ENCODE results near the gene CGB8.

DNA sequence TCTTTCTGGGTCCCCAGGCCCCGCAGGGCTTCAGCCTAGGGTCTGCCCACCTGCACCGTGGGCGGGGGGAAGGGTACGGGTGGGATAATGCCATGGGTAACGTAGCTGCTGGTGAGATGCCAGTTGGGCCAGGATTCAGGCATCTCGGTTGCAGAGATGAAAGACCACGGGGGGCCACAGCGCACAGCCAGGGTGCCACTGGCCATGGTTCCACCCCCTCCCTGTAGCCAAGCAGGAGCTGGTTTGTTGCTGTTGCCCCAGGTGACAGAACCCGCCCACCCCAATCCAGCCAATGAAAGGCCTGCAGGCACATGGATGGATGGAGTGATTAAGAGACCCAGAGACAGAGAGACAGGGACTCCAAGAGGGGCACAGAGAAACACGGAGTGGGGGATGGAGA, 9.7 kb upstream of the CGB8 start:
- TF ChIP-seq POLR2AphosphoS5 (IDR thresholded peaks at IDR 0.05; ENCODE audit: low read depth, low read length) (no peak), TAF1 (IDR thresholded peaks at IDR 0.05; ENCODE audit: borderline replicate concordance, insufficient read depth, low read length) (no peak), FOXP2 (optimal IDR thresholded peaks at IDR 0.05; ENCODE audit: borderline replicate concordance, extremely low read depth, extremely low read length, insufficient read depth) (no peak), SIN3A (IDR thresholded peaks at IDR 0.05; ENCODE audit: borderline replicate concordance, insufficient read depth, low read length) (no peak)
- TF ChIP-seq, protein P1, sequence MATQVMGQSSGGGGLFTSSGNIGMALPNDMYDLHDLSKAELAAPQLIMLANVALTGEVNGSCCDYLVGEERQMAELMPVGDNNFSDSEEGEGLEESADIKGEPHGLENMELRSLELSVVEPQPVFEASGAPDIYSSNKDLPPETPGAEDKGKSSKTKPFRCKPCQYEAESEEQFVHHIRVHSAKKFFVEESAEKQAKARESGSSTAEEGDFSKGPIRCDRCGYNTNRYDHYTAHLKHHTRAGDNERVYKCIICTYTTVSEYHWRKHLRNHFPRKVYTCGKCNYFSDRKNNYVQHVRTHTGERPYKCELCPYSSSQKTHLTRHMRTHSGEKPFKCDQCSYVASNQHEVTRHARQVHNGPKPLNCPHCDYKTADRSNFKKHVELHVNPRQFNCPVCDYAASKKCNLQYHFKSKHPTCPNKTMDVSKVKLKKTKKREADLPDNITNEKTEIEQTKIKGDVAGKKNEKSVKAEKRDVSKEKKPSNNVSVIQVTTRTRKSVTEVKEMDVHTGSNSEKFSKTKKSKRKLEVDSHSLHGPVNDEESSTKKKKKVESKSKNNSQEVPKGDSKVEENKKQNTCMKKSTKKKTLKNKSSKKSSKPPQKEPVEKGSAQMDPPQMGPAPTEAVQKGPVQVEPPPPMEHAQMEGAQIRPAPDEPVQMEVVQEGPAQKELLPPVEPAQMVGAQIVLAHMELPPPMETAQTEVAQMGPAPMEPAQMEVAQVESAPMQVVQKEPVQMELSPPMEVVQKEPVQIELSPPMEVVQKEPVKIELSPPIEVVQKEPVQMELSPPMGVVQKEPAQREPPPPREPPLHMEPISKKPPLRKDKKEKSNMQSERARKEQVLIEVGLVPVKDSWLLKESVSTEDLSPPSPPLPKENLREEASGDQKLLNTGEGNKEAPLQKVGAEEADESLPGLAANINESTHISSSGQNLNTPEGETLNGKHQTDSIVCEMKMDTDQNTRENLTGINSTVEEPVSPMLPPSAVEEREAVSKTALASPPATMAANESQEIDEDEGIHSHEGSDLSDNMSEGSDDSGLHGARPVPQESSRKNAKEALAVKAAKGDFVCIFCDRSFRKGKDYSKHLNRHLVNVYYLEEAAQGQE (IDR thresholded peaks at IDR 0.05; ENCODE audit: insufficient read depth in 1 of 2, low read depth in 2 of 2, low read length in 2 of 2): no peak

Measured in PFSK-1 (cell line).